Pancreas (tissue), 10 donors: Measurements from ENCODE around the gene GGNBP2. TPM values are rescaled to one million over a fixed set of nuclear protein-coding genes. Genes with fewer than 3 reads are reported as not detected.
"Not testable (repeated sequence)": the region's sequence is repeated elsewhere in the genome, so short reads cannot be mapped to it uniquely, and the experiment has no call there.

Experiments
- ATAC-seq, 4 donors: fragments of 200-7000 bp; cut with Tn5 transposase; one replicate each; pipeline versions ENCODE4 v1.8.0 to v1.9.1; 2020; ENCODE audit warnings: mild to moderate bottlenecking in 4 of 4, moderate library complexity in 4 of 4
- DNase-seq, 6 donors: peaks; one replicate each; pipeline ENCODE4 v3.0.0-alpha.2; 2020
- FAIRE-seq: peaks from 2 replicates; lab custom pipeline; 2012; peaks lifted over from hg19 to GRCh38; lab: Jason Lieb, UNC
- H3K27ac ChIP-seq, 4 donors: fragments of 200-600 bp; sonication (generic); 1 replicate in 3 of 4; 2 replicates in 1 of 4; pipeline versions ENCODE4 v1.5.0 to v1.8.0; 2020
- H3K27me3 ChIP-seq, 4 donors: fragments of 200-600 bp; one replicate each; pipeline ENCODE4 v1.8.0; 2021
- H3K36me3 ChIP-seq, 3 donors: fragments of 200-600 bp; sonication (generic) in 1 of 3; one replicate each; pipeline versions ENCODE4 v1.5.0 to v1.8.0; 2020 to 2021
- H3K4me1 ChIP-seq, 3 donors: fragments of 200-600 bp; one replicate each; pipeline ENCODE4 v1.8.0; 2021
- H3K4me3 ChIP-seq, 4 donors: fragments of 200-600 bp; sonication (generic) in 2 of 4; one replicate each; pipeline versions ENCODE4 v1.5.0 to v1.8.0; 2020 to 2021
- H3K9me3 ChIP-seq, 4 donors: fragments of 200-600 bp; one replicate each; pipeline ENCODE4 v1.8.0; 2021
- CTCF ChIP-seq, 4 donors: fragments of 200-600 bp; sonication (generic) in 3 of 4; IDR thresholded peaks; one replicate each; pipeline versions ENCODE4 v1.5.0 to v1.8.0; 2021; ENCODE audit warnings: antibody characterized with exemption in 4 of 4
- WGBS, 2 donors: extraction: QIAGEN DNeasy Blood & Tissue Kit; methylation state at CpG; one replicate each; pipeline ENCODE4 v1.1.7; 2013; 5-methylcytosine and 5-hydroxymethylcytosine counted together
- intact Hi-C, 3 donors: fragments of 100-400 bp; cut with DNase I; formaldehyde crosslinking; loops; one replicate each; pipeline versions ENCODE4 v1.11.1 to v1.14.2; 2022
- polyA plus RNA-seq, 2 donors: library from polyadenylated mRNA; stranded (reverse); fragments of 200-250 nt; gene quantifications; one replicate each; pipeline ENCODE4 v1.2.3, GENCODE V29; 2013
- total RNA-seq, 6 donors: library from RNA; stranded (reverse); fragmentation: NEBNext Ultra II Directional in 4 of 6; extraction: Animal tissue kit (Norgen Biotek cat#: 25700) in 4 of 6; gene quantifications; one replicate each; pipeline versions ENCODE4 v1.2.1 to v1.2.4, GENCODE V29; 2021 to 2023
- donor health status: healthy with polysubstance abuse.
- donor health status: DM: no; HTN: no; CAD: no; lungs with moderate emphysema.
- donor health status: DM: no; HTN: no; CAD: no.
- donor health status: control.
- donor health status: control.
- donor health status: Bipolar disorder and iron deficiency.
- donor health status: DM: yes; HTN: yes; CAD: no.
- donor health status: DM: no; HTN: no; CAD: no.
- donor health status: DM: no; HTN: no; CAD: no.
- donor health status: DM: yes; HTN: yes; CAD: no.

The GGNBP2 gene
- total and polyA plus RNA-seq, 8 donors = 27.3 to 41.8 (median 36.7) TPM

DNA sequence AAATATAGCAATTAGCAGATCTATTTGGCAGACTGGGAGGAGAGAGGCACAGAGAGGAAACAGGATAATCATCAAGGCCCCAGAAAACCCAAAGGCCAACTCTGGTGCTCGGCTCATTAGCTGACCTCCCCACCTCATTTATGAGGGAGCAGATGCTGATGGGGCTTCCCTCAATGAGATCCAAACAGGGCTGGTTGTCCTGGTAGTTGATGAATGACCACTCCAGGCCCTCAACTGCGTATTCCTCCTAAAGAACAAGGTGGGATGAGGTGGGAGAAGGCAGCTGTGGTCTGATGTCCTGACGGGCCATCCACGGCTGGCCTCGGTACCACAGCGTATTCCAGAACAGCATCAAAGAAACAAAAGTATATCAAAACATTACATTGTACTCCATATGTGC is 37.5 kb upstream of the GGNBP2 start:
- ATAC-seq (no peak), FAIRE-seq (no peak), DNase-seq (no peak)
- Histone ChIP-seq H3K27me3 (no peaks in the 10 kb centered on the region), H3K27ac (no peak overlapping the region), H3K9me3 (no peaks in the 10 kb centered on the region), H3K4me3 (no peak overlapping the region), H3K36me3 (peaks cover 0 to 9% (median 3%) of the 10 kb centered on the region in 3 donors), H3K4me1 (no peaks in the 10 kb centered on the region)
- intact Hi-C loops = no loop called here
- TF ChIP-seq CTCF (IDR thresholded peaks at IDR 0.05) = no peak
- 93 to 95% methylated on average over 6 of the region's 6 CpGs for WGBS, 2 donors

- H3K9me3 ChIP-seq, H3K4me1 ChIP-seq, FAIRE-seq, H3K27me3 ChIP-seq, H3K4me3 ChIP-seq, intact Hi-C loops, H3K36me3 ChIP-seq, H3K27ac ChIP-seq, DNase-seq, ATAC-seq: not testable (repeated sequence)
- 89 to 100% methylated on average over 2 of the region's 2 CpGs for WGBS, 2 donors
These were observed 36.3 kb upstream of the GGNBP2 start for GRCh38 chr17:36508439-36508838.

DNA sequence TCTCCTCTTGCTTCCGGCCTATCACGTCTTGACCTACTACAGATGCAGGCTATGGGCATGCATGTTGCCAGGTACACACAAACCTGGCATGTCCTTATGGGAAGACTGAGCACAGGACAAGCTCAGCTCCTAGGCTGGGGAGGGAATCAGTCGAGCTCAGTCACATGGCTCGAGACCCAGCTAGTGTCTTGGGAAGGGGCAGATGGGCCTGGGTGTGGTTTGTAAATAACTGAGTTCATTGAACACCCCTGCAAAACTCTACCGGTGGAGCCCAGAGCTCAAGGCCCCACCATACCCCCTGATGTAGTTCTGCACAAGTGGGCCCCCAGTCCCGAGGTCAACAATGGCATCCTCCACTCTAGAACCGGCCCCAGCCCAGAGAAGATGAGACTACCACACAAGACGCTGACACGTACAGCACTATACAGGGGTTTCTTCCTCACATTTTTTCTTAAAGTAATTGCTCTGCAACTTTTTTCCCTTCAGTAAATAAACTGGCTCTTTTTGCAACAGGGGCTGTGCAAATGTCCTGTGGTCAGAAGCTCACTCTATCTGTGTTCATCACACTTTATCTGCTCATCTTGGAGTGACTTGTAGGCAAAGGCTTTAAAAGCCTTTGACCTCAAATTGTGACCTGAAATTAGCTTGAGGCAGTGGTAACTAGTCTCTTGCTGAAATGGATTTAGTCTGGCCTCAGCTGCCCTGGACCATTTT is 35.3 kb upstream of the GGNBP2 start:
- H3K27ac ChIP-seq = no peak overlapping the region
- FAIRE-seq (no peak), DNase-seq (no peak), ATAC-seq (no peak)
- H3K9me3 ChIP-seq = no peaks in the 10 kb centered on the region
- WGBS, 2 donors = 93 to 95% methylated on average over 9 of the region's 9 CpGs
- no peaks in the 10 kb centered on the region for H3K4me1 ChIP-seq
- H3K36me3 ChIP-seq = peaks cover 0 to 9% (median 0%) of the 10 kb centered on the region in 3 donors
- no peak overlapping the region for H3K4me3 ChIP-seq
- no peak for TF ChIP-seq CTCF (IDR thresholded peaks at IDR 0.05)
- intact Hi-C loops = no loop called here
- no peaks in the 10 kb centered on the region for H3K27me3 ChIP-seq

GRCh38 chr17:36510636-36511035 is 34.1 kb upstream of the GGNBP2 start:
- Histone ChIP-seq H3K4me1 (no peaks in the 10 kb centered on the region), H3K27me3 (no peaks in the 10 kb centered on the region), H3K36me3 (no peaks in the 10 kb centered on the region), H3K27ac (no peak overlapping the region), H3K9me3 (no peaks in the 10 kb centered on the region), H3K4me3 (no peak overlapping the region)
- DNase-seq = no peak
- WGBS, 2 donors = 89 to 90% methylated on average over 14 of the region's 14 CpGs
- no peak for FAIRE-seq
- no peak for ATAC-seq
- no peak for TF ChIP-seq CTCF (IDR thresholded peaks at IDR 0.05)
- intact Hi-C loops = no loop called here

DNA sequence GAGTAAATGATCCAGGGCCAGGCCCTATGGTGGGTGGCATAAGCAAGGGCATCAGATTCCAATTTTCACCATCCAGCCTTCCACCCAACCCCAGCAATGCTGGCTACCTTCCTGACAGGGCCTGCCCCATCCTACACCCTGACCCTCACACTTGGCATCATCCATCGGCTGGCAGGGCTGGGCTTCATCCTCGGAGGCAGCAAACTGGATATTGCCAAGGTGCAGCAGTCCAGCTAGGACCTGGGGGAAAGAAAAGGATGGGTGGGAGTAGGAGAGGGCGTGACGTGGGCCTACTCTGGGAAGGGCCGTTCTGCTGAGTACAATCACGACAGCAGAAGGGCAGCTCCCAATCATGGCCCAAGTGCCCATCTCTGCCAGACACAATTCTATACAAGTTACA is 33.5 kb upstream of the GGNBP2 start:
- H3K9me3 ChIP-seq = no peaks in the 10 kb centered on the region
- ATAC-seq = no peak
- no peaks in the 10 kb centered on the region for H3K36me3 ChIP-seq
- no peaks in the 10 kb centered on the region for H3K27me3 ChIP-seq
- FAIRE-seq = no peak
- DNase-seq = no peak
- 93 to 96% methylated on average over 6 of the region's 6 CpGs for WGBS, 2 donors
- H3K4me3 ChIP-seq = no peak overlapping the region
- H3K4me1 ChIP-seq = no peaks in the 10 kb centered on the region
- H3K27ac ChIP-seq = no peak overlapping the region
- intact Hi-C loops = no loop called here
- TF ChIP-seq CTCF (IDR thresholded peaks at IDR 0.05) = no peak
